Body of pancreas (tissue), 4 donors: ENCODE measurements around the gene MAD1L1. TPM values are rescaled to one million over a fixed set of nuclear protein-coding genes. Genes with fewer than 3 reads are reported as not detected.
A peak's percentile ranks its signal among the peaks of the same experiment; 100 is the strongest.

Source experiments
- ATAC-seq: fragments of 150-250 bp; one replicate; pipeline ENCODE4 v1.9.1; 2016
- DNase-seq, 4 donors: peaks; one replicate each; pipeline ENCODE4 v3.0.0-alpha.2; 2019
- H3K27ac ChIP-seq, 4 donors: fragments of 200-600 bp; sonication (generic); 1 replicate in 3 of 4; 2 replicates in 1 of 4; pipeline versions ENCODE4 v1.5.1 to v1.6.1; 2016 to 2019; ENCODE audit warnings: mild to moderate bottlenecking in 1 of 4, mixed read lengths in 1 of 4, moderate library complexity in 1 of 4
- H3K27me3 ChIP-seq, 2 donors: fragments of 200-600 bp; sonication (generic); one replicate each; pipeline ENCODE4 v1.6.0; 2016; ENCODE audit warnings: mild to moderate bottlenecking in 1 of 2
- H3K36me3 ChIP-seq, 2 donors: fragments of 200-600 bp; sonication (generic); replicated peaks in 1 of 2; 2 replicates each; pipeline ENCODE4 v1.5.1; 2016; ENCODE audit warnings: low read depth in 2 of 2; ENCODE audit not compliant: insufficient read depth in 1 of 2
- H3K4me1 ChIP-seq: fragments of 200-600 bp; sonication (generic); one replicate; pipeline ENCODE4 v1.6.0; 2016
- H3K4me3 ChIP-seq, 2 donors: fragments of 200-600 bp; sonication (generic); 1 replicate in 1 of 2; 2 replicates in 1 of 2; pipeline ENCODE4 v1.5.1; 2016 to 2019
- H3K9me3 ChIP-seq, 3 donors: fragments of 200-600 bp; sonication (generic); 1 replicate in 2 of 3; 2 replicates in 1 of 3; pipeline ENCODE4 v1.5.1; 2016
- POLR2A ChIP-seq, 3 donors: fragments of 450-650 bp; IDR thresholded peaks; one replicate each; pipeline ENCODE4 v1.6.1; 2016; ENCODE audit warnings: antibody characterized with exemption in 3 of 3, mild to moderate bottlenecking in 2 of 3
- WGBS, 2 donors: methylation state at CpG; one replicate each; pipeline ENCODE4 v1.1.5; 2017; 5-methylcytosine and 5-hydroxymethylcytosine counted together
- intact Hi-C: fragments of 100-400 bp; cut with DNase I; formaldehyde crosslinking; loops from one replicate; pipeline ENCODE4 v1.15.1; 2023
- total RNA-seq, 2 donors: library from RNA; depleted of rRNA; stranded (reverse); fragments of >200 nt; gene quantifications; one replicate each; pipeline ENCODE4 v1.1.0, GENCODE V29; 2016
- TF ChIP-seq, protein P1 (sequence below), 7 experiments: fragments of 450-650 bp in 4 of 7; fragments of 200-600 bp in 3 of 7; sonication (generic) in 3 of 7; IDR thresholded peaks; one replicate each; pipeline ENCODE4 v1.5.1; 2016 to 2019; ENCODE audit warnings: antibody characterized with exemption in 7 of 7

The MAD1L1 gene
- total RNA-seq, 2 donors from 2014 or later, result 14.0 to 66.9 TPM

DNA sequence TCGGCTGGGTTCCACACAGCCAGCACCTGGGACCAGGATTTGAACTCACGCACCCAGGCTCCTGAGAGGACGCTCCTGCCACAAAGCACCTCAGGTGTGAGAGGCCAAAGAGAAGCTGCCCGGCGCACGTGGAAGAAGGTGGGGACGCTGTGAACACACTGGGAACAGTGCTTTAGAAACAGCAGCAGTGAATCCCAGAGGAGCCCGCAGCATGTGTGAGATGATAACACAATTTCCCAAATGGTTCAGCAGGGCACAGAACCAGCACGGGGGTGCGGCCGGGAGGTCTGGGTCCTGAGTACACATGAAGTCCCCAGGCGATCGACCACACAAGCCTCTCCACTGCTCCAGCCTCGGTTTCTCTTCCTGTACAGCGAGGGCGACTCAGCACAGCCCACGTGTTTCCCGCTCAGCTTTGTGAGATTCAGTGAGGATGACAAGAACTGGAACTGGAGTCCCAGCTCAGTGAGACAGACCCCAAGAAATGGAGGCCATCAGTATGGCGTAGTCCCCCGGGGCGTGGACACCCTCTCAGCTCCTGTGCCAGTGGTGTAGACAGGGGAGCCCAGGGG lies 188.3 kb downstream of the MAD1L1 start:
- no peak overlapping the region for H3K27ac ChIP-seq
- no peaks in the 10 kb centered on the region for H3K36me3 ChIP-seq
- no peaks in the 10 kb centered on the region for H3K9me3 ChIP-seq
- TF ChIP-seq POLR2A (IDR thresholded peaks at IDR 0.05), result no peak
- TF ChIP-seq, protein P1, sequence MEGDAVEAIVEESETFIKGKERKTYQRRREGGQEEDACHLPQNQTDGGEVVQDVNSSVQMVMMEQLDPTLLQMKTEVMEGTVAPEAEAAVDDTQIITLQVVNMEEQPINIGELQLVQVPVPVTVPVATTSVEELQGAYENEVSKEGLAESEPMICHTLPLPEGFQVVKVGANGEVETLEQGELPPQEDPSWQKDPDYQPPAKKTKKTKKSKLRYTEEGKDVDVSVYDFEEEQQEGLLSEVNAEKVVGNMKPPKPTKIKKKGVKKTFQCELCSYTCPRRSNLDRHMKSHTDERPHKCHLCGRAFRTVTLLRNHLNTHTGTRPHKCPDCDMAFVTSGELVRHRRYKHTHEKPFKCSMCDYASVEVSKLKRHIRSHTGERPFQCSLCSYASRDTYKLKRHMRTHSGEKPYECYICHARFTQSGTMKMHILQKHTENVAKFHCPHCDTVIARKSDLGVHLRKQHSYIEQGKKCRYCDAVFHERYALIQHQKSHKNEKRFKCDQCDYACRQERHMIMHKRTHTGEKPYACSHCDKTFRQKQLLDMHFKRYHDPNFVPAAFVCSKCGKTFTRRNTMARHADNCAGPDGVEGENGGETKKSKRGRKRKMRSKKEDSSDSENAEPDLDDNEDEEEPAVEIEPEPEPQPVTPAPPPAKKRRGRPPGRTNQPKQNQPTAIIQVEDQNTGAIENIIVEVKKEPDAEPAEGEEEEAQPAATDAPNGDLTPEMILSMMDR (IDR thresholded peaks at IDR 0.05), result no peak
- no peaks in the 10 kb centered on the region for H3K4me1 ChIP-seq
- peak in 1 of 4 donors; percentile 7 for DNase-seq
- H3K27me3 ChIP-seq, result no peaks in the 10 kb centered on the region
- H3K4me3 ChIP-seq, result no peak overlapping the region
- intact Hi-C loops, result no loop called here
- no peak for ATAC-seq
- 93 to 95% methylated on average over 15 to 21 of the region's 21 CpGs for WGBS, 2 donors

DNA sequence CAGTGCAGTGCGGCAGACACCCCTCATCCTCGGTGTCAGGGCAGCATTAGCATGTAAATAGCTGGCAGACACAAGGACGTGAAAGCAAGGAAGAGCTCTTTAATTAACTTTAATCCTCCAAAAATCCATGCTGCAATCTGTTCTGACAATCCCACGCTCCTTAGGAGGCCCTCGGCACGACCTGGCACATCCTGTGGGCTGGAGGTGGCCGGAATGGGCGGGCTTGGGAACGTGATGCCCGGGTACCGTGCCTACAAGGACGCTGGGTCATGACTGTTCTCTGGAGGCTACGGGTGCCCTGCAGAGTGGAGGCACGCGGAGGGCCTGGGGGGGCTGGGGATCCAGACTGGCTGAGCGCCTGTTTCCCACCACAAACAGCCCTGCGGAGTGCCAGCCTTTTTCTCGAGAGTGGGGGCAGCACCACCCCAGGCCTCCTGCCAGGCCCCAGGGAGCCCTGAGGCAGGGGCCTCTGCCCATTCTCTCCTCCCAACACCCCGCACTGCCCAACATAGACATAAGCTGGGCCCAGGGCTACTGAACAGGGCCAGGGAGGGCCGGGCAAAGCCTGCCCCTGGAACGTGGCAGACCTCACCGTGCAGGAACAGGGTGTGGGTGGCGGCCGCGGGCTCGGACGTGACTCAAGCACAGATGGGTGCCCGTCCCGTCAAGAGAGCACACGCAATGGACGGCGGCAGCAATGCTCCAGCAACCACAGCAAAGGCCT lies 189.3 kb downstream of the MAD1L1 start:
- peak in 1 of 4 donors; percentile 2 for DNase-seq
- H3K9me3 ChIP-seq, result no peaks in the 10 kb centered on the region
- no peaks in the 10 kb centered on the region for H3K36me3 ChIP-seq
- H3K4me1 ChIP-seq, result no peaks in the 10 kb centered on the region
- H3K4me3 ChIP-seq, result no peak overlapping the region
- ATAC-seq, result no peak
- H3K27ac ChIP-seq, result no peak overlapping the region
- no peak for TF ChIP-seq POLR2A (IDR thresholded peaks at IDR 0.05)
- TF ChIP-seq, protein P1 (IDR thresholded peaks at IDR 0.05), result no peak
- intact Hi-C loops, result no loop called here
- H3K27me3 ChIP-seq, result no peaks in the 10 kb centered on the region
- 97 to 99% methylated on average over 26 to 31 of the region's 32 CpGs for WGBS, 2 donors

DNA sequence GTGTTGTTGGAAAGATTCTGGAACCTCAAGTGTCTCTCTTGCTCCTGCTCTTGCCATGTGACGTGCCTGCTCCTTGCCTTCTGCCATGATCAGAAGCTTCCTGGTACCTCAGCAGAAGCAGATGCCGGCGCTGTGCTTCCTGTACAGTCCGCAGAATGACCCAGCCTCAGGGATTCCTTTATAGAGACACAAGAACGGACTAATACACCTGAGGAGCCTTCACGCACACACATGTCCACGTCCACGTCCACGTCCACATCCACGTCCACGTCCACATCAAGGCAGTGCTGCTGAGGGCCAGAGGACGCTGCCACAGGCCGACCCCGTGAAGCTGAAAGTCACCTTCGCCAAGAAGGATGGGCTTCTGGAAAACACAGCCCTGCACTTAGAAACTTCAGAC lies 190.1 kb downstream of the MAD1L1 start:
- intact Hi-C loops, result no loop called here

DNA sequence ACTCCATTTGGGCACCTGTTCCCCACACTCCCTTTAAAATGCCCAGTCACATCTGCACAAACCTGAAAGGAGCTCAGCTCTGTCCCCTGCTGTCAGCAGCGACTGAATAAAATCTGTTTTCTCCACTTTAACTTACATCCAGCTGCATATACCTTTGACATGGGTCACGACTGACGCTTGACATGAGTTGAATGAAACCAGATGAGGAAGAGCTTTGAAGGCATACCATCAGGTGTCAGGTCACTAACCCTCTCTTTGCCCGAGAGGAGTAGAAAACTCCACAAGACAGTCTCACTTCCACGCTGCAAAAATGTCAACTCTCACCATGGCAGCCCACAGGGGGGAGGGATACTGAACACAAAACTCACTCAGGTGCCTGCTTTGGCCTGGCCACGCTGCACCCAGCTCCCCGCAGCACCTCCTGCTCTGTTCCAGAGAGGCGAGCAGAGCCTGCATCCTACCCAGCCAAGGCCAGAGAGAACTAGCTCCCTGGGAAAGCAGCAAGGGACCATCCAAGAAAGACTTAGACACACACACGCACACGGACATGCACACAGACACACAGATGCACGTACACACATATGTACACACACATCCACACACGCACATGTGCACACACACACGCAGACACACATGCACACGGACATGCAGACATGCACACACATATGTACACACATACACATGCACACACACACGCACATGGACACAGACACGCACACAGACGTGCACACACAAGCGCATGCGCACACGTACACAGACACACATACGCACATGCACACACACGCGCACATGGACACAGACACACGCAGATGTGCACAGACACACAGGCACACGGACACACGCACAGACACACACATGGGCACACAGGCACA lies 191.0 kb downstream of the MAD1L1 start:
- Histone ChIP-seq H3K27ac (no peak overlapping the region), H3K27me3 (no peaks in the 10 kb centered on the region), H3K36me3 (no peaks in the 10 kb centered on the region), H3K4me1 (peaks cover 9% of the 10 kb centered on the region), H3K4me3 (no peak overlapping the region), H3K9me3 (no peaks in the 10 kb centered on the region)
- peak in 1 of 4 donors; percentile 4 for DNase-seq
- ATAC-seq, result no peak
- no peak for TF ChIP-seq POLR2A (IDR thresholded peaks at IDR 0.05)
- TF ChIP-seq, protein P1 (IDR thresholded peaks at IDR 0.05), result no peak
- intact Hi-C loops, result no loop called here
- WGBS, 2 donors, result 96% methylated on average over 22 to 26 of the region's 26 CpGs

More for the DNA sequence above, 190.1 kb downstream of the MAD1L1 start:
- TF ChIP-seq, protein P1 (IDR thresholded peaks at IDR 0.05), result no peak
- TF ChIP-seq POLR2A (IDR thresholded peaks at IDR 0.05), result no peak
- Histone ChIP-seq H3K4me1 (peaks cover 7% of the 10 kb centered on the region), H3K27me3 (no peaks in the 10 kb centered on the region), H3K4me3 (no peak overlapping the region), H3K36me3 (no peaks in the 10 kb centered on the region), H3K9me3 (no peaks in the 10 kb centered on the region), H3K27ac (no peak overlapping the region)
- WGBS, 2 donors, result 89 to 93% methylated on average over 15 of the region's 15 CpGs
- no peak for ATAC-seq
- DNase-seq, result peak in 1 of 4 donors; percentile 4
